Neutrophil (primary cell): ENCODE data around the gene PFN1.

Source experiments
- H3K27ac ChIP-seq: fragments of 200-600 bp; sonication (generic); 2 replicates; pipeline ENCODE4 v1.5.1; 2016; ENCODE audit warnings: mild to moderate bottlenecking, moderate library complexity
- H3K27me3 ChIP-seq: fragments of 200-600 bp; sonication (generic); 2 replicates; pipeline ENCODE4 v1.6.0; 2016; ENCODE audit warnings: mild to moderate bottlenecking
- H3K36me3 ChIP-seq: fragments of 200-600 bp; sonication (generic); 2 replicates; pipeline ENCODE4 v1.5.1; 2017
- H3K4me1 ChIP-seq, 2 experiments: fragments of 200-600 bp in 1 of 2; sonication (generic) in 1 of 2; 1 replicate in 1 of 2; 2 replicates in 1 of 2; pipeline versions ENCODE4 v1.5.1 to v1.6.1; 2013 to 2016; ENCODE audit warnings: low read depth in 1 of 2, low read length in 1 of 2, mild to moderate bottlenecking in 1 of 2, moderate library complexity in 1 of 2; ENCODE audit not compliant: control insufficient read depth in 1 of 2, insufficient read depth in 1 of 2
- H3K4me3 ChIP-seq, 2 experiments: fragments of 200-600 bp in 1 of 2; sonication (generic) in 1 of 2; 1 replicate in 1 of 2; 2 replicates in 1 of 2; pipeline ENCODE4 v1.5.1; 2013 to 2016; ENCODE audit warnings: low read depth in 1 of 2, low read length in 1 of 2, mild to moderate bottlenecking in 1 of 2, moderate library complexity in 1 of 2
- H3K9me3 ChIP-seq: fragments of 200-600 bp; sonication (generic); 2 replicates; pipeline ENCODE4 v1.5.1; 2016
- TF ChIP-seq, protein P1 (sequence below): fragments of 200-600 bp; sonication (generic); IDR thresholded peaks from 2 replicates; pipeline ENCODE4 v1.5.1; 2016; ENCODE audit warnings: antibody characterized with exemption

Gene PFN1

DNA sequence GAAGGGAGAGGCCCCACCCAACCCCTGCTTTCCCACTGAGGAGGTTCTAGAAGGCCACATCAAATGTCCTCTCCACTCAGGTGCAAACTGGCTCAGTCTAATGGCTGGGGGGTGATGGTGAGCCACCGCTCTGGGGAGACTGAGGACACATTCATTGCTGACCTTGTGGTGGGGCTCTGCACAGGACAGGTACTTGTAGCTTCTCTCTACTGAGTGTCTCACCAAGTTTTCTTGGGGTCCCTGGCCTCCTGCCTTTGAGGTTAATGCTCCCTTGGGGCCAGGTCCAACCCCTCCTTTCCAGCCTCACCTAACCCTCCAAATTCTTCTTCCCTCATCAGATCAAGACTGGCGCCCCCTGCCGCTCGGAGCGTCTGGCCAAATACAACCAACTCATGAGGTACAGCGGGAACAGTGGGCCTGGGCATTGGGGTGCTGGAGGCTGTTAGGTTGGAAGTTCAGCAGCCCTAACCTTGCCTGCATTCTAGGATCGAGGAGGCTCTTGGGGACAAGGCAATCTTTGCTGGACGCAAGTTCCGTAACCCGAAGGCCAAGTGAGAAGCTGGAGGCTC, 8.2 kb upstream of the PFN1 start:
- Histone ChIP-seq H3K4me1 (peaks cover 2 to 8% of the 10 kb centered on the region in 2 experiments), H3K4me3 (no peak overlapping the region), H3K36me3 (peaks cover 12% of the 10 kb centered on the region), H3K27me3 (no peaks in the 10 kb centered on the region), H3K9me3 (no peaks in the 10 kb centered on the region), H3K27ac (no peak overlapping the region)
- TF ChIP-seq, protein P1, sequence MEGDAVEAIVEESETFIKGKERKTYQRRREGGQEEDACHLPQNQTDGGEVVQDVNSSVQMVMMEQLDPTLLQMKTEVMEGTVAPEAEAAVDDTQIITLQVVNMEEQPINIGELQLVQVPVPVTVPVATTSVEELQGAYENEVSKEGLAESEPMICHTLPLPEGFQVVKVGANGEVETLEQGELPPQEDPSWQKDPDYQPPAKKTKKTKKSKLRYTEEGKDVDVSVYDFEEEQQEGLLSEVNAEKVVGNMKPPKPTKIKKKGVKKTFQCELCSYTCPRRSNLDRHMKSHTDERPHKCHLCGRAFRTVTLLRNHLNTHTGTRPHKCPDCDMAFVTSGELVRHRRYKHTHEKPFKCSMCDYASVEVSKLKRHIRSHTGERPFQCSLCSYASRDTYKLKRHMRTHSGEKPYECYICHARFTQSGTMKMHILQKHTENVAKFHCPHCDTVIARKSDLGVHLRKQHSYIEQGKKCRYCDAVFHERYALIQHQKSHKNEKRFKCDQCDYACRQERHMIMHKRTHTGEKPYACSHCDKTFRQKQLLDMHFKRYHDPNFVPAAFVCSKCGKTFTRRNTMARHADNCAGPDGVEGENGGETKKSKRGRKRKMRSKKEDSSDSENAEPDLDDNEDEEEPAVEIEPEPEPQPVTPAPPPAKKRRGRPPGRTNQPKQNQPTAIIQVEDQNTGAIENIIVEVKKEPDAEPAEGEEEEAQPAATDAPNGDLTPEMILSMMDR, result no peak

DNA sequence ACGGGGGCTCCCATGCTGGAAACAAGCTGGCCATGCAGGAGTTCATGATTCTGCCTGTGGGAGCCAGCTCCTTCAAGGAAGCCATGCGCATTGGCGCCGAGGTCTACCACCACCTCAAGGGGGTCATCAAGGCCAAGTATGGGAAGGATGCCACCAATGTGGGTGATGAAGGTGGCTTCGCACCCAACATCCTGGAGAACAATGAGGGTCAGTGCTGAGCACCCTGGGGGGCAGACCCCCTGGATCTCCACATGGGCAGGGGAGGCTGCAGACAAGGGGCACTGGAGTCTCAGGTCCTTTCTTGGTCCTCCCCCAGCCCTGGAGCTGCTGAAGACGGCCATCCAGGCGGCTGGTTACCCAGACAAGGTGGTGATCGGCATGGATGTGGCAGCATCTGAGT, 6.8 kb upstream of the PFN1 start:
- TF ChIP-seq, protein P1, result no peak
- H3K4me1 ChIP-seq, result peaks cover 17 to 23% of the 10 kb centered on the region in 2 experiments
- no peaks in the 10 kb centered on the region for H3K27me3 ChIP-seq

DNA sequence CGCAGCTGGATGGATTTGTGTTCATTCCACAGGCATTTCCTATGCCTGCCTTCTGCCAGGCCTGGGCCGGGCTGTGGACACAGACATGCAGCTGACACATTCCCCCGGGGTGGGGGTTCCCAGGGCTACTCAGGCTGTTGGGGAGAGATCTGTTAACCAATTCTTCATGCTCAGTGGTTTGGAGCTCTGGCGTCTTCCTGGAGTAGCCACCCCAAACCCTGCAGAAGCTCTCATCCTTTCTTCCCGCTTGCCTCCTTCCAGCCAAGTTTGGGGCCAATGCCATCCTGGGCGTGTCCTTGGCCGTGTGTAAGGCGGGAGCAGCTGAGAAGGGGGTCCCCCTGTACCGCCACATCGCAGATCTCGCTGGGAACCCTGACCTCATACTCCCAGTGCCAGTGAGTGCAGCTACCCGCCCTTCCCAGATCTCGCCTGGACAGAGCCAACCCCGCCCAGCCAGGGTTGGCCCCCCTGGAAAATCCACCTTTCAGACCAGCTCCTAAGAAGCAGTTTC, 5.2 kb upstream of the PFN1 start:
- no peaks in the 10 kb centered on the region for H3K27me3 ChIP-seq
- no peaks in the 10 kb centered on the region for H3K36me3 ChIP-seq
- TF ChIP-seq, protein P1, result no peak
- no peak overlapping the region for H3K4me3 ChIP-seq
- H3K4me1 ChIP-seq, result peaks cover 25 to 39% of the 10 kb centered on the region in 2 experiments
- no peak overlapping the region for H3K27ac ChIP-seq
- no peaks in the 10 kb centered on the region for H3K9me3 ChIP-seq

More for the DNA sequence above, 6.8 kb upstream of the PFN1 start:
- Histone ChIP-seq H3K4me3 (no peak overlapping the region), H3K27ac (no peak overlapping the region), H3K36me3 (peaks cover 11% of the 10 kb centered on the region), H3K9me3 (no peaks in the 10 kb centered on the region)

DNA sequence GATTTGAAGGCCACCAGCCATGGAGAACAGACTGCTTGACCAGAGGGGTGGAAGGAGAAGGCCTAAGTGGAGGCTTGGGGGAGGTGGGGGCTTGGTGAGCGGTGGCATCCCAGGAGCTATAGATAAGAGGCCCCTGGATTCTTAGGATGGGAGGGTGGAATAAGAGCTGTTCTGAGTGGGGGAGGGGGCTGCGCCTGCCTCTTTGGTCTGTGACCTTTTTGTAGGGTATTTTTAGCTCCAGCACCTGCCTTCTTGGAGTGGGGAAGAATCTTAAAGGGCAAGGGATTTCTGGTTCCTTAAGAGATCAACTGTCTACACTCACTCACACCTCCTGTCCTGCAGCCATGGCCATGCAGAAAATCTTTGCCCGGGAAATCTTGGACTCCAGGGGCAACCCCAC, 3.2 kb upstream of the PFN1 start:
- H3K9me3 ChIP-seq, result no peaks in the 10 kb centered on the region
- peaks cover 4% of the 10 kb centered on the region for H3K36me3 ChIP-seq
- peak overlapping the region; percentile 96 for H3K27ac ChIP-seq
- H3K4me1 ChIP-seq, result peaks cover 32 to 48% of the 10 kb centered on the region in 2 experiments
- no peak overlapping the region for H3K4me3 ChIP-seq
- TF ChIP-seq, protein P1, result no peak
- H3K27me3 ChIP-seq, result no peaks in the 10 kb centered on the region

- Histone ChIP-seq H3K36me3 (peaks cover 11% of the 10 kb centered on the region), H3K9me3 (no peaks in the 10 kb centered on the region), H3K4me1 (peaks cover 39 to 51% of the 10 kb centered on the region in 2 experiments), H3K4me3 (peak within 1 kb of the TSS; percentile 99), H3K27me3 (no peaks in the 10 kb centered on the region), H3K27ac (peak within 1 kb of the TSS; percentile 96)
- TF ChIP-seq, protein P1, result no peak
Measured at GRCh38 chr17:4950746-4951204, 2.4 kb upstream of the PFN1 start, which contains the start of gene ENO3. Gene ENO3, plus strand, starts transcription at chr17:4951119. Its CDS starts 711 bp downstream, at chr17:4951830.
